Measurements from ENCODE around the gene SRRD. TPM values are rescaled to one million over a fixed set of nuclear protein-coding genes. Genes with fewer than 3 reads are reported as not detected.

The SRRD gene
- total RNA-seq, 4 donors from 2014 or later, result 5.3 to 20.1 (median 13.9) TPM

DNA sequence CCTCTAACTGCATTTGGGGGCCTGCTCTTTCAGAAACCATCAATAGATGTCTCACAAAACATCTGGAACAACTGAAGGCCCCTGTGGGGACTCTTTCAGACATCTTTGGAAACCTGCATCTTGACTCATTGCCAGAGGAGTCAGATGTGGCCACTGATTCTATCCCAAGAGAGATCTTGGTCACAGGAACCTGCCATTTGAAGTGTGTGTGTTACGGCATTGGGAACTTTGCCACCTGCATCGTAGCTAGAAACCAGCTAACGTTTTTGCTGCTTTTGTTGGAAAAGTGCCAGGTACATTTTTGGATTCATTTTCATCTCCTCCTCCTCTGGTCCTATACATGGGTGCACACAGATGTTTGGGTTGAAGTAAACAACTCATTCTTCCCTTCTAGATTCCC, 4.3 kb downstream of the SRRD start:
- no peak for DNase-seq
- Histone ChIP-seq H3K27me3 (no peaks in the 10 kb centered on the region), H3K27ac (no peak overlapping the region), H3K4me3 (no peak overlapping the region), H3K36me3 (no peaks in the 10 kb centered on the region), H3K4me1 (peaks cover 0 to 7% of the 10 kb centered on the region in 2 donors), H3K9me3 (no peaks in the 10 kb centered on the region)
- no peak for TF ChIP-seq POLR2A (IDR thresholded peaks at IDR 0.05)
- TF ChIP-seq, protein P1, sequence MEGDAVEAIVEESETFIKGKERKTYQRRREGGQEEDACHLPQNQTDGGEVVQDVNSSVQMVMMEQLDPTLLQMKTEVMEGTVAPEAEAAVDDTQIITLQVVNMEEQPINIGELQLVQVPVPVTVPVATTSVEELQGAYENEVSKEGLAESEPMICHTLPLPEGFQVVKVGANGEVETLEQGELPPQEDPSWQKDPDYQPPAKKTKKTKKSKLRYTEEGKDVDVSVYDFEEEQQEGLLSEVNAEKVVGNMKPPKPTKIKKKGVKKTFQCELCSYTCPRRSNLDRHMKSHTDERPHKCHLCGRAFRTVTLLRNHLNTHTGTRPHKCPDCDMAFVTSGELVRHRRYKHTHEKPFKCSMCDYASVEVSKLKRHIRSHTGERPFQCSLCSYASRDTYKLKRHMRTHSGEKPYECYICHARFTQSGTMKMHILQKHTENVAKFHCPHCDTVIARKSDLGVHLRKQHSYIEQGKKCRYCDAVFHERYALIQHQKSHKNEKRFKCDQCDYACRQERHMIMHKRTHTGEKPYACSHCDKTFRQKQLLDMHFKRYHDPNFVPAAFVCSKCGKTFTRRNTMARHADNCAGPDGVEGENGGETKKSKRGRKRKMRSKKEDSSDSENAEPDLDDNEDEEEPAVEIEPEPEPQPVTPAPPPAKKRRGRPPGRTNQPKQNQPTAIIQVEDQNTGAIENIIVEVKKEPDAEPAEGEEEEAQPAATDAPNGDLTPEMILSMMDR (IDR thresholded peaks at IDR 0.05), result no peak
- intact Hi-C loops (cut with DNase I; ENCODE audit: low total_unique reads), result no loop called here

DNA sequence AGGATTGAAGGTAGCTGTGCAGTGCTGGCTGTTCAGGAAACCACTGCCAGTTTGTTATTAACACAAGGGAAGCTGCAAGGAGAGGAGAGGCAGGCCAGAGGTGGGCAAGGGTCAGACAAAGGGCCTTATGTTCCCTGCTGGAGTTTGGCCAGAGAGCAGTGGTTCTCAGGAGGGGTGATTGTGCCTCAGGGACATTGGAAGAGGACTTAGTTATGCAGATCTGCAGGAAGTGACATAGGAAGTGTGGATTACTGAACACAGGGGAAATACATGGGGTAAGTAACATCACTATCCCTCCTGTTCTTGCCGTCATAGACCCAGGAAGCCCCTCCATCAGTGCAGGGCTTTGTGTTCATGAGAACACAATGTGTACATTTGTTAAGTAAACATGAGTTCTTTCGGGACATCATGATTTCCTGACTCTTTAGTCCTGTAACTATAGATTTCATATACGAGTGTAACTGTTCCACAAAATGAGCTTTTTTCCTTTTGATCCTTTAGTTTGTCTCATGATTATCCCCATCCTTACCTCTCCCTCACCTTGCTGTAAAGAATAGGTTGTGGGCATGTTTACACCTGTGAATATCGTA, 5.9 kb downstream of the SRRD start:
- TF ChIP-seq POLR2A (IDR thresholded peaks at IDR 0.05), result no peak
- TF ChIP-seq, protein P1 (IDR thresholded peaks at IDR 0.05), result no peak
- no peak overlapping the region for H3K27ac ChIP-seq
- no peaks in the 10 kb centered on the region for H3K36me3 ChIP-seq
- no peak overlapping the region for H3K4me3 ChIP-seq
- DNase-seq, result no peak
- H3K27me3 ChIP-seq, result no peaks in the 10 kb centered on the region
- intact Hi-C loops (cut with DNase I; ENCODE audit: low total_unique reads), result no loop called here
- peaks cover 0 to 6% of the 10 kb centered on the region in 2 donors for H3K4me1 ChIP-seq
- H3K9me3 ChIP-seq, result no peaks in the 10 kb centered on the region

DNA sequence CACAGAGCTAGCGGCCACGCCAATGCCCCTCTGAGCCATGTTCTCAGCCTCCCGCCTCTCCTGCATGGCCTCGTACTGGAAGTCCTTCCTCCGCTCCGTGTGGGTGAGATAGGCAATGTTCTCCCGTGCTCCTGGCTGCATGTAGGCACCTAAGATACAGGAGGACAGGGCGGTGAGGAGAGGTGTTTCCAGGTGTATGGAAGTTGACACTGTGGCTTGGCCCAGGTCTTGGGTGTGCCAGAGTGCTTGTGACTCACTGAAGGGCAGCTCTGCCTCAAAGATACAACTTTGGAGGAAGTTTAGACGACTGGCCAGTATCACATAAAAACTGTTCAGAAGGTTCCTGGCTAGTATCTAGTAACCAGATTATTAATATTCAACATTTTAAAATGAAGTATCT, 8.5 kb downstream of the SRRD start:
- no peaks in the 10 kb centered on the region for H3K27me3 ChIP-seq
- no peak overlapping the region for H3K27ac ChIP-seq
- H3K9me3 ChIP-seq, result no peaks in the 10 kb centered on the region
- intact Hi-C loops (cut with DNase I; ENCODE audit: low total_unique reads), result no loop called here
- H3K4me3 ChIP-seq, result no peak overlapping the region
- DNase-seq, result no peak
- no peaks in the 10 kb centered on the region for H3K4me1 ChIP-seq
- TF ChIP-seq, protein P1 (IDR thresholded peaks at IDR 0.05), result no peak
- no peaks in the 10 kb centered on the region for H3K36me3 ChIP-seq

DNA sequence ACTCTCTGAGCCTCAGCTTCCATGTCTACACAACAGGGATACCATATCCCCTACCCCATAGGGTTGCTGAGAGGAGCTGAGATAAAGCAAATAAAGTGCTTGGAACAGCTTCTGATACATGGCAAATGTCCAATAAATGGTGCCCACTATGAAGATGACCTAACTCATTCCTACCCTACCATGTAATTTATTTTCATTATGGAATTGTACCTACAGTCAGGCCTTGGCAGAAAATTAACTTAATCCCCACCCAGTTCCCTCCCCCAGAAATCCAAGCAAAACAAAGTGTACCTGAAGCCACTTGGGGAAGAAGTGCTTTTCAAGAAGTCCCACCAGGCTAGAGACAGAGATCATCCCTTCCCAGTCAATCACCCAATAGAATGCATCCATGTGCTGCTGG, 10.8 kb downstream of the SRRD start:
- Histone ChIP-seq H3K27ac (no peak overlapping the region), H3K4me3 (no peak overlapping the region), H3K4me1 (no peaks in the 10 kb centered on the region), H3K27me3 (no peaks in the 10 kb centered on the region), H3K9me3 (no peaks in the 10 kb centered on the region), H3K36me3 (no peaks in the 10 kb centered on the region)
- TF ChIP-seq, protein P1 (IDR thresholded peaks at IDR 0.05), result no peak
- TF ChIP-seq POLR2A (IDR thresholded peaks at IDR 0.05), result no peak
- DNase-seq, result no peak
- intact Hi-C loops (cut with DNase I; ENCODE audit: low total_unique reads), result no loop called here

DNA sequence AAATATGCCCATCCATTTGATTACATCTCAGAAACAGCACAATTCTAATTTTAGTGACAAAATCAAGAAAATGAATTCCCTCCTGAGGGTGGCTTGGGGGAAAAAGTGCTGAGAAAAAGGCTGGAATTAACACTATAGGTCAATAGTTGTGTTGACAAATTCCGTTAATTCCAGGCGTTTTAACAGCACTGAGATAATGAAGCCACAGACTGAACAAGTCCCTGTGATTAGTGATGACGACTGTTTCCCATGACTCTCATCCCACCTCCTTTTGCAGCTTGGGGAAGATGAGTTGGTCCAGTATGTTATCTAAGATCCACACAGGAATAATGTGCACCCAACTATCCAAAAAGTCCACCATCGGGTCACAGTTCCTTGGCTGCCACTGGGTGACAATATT, 12.8 kb downstream of the SRRD start:
- TF ChIP-seq, protein P1 (IDR thresholded peaks at IDR 0.05), result no peak
- TF ChIP-seq POLR2A (IDR thresholded peaks at IDR 0.05), result no peak
- no peaks in the 10 kb centered on the region for H3K27me3 ChIP-seq
- no peaks in the 10 kb centered on the region for H3K4me1 ChIP-seq
- no peak for DNase-seq
- no peaks in the 10 kb centered on the region for H3K9me3 ChIP-seq
- no peak overlapping the region for H3K27ac ChIP-seq
- intact Hi-C loops (cut with DNase I; ENCODE audit: low total_unique reads), result no loop called here
- H3K4me3 ChIP-seq, result no peak overlapping the region
- H3K36me3 ChIP-seq, result no peaks in the 10 kb centered on the region

Data from uterus (tissue), 4 donors.